HG02943 (cell line): ENCODE results near the gene GTF3C5.
"Not testable (repeated sequence)": the region's sequence is repeated elsewhere in the genome, so short reads cannot be mapped to it uniquely, and the experiment has no call there.

Experiments
- ATAC-seq: cut with Tn5 transposase; IDR thresholded peaks from one replicate; pipeline ENCODE4 v1.9.1; 2021; ENCODE audit warnings: mild to moderate bottlenecking, low read depth, moderate library complexity; ENCODE audit not compliant: unreplicated experiment

GTF3C5 gene

DNA sequence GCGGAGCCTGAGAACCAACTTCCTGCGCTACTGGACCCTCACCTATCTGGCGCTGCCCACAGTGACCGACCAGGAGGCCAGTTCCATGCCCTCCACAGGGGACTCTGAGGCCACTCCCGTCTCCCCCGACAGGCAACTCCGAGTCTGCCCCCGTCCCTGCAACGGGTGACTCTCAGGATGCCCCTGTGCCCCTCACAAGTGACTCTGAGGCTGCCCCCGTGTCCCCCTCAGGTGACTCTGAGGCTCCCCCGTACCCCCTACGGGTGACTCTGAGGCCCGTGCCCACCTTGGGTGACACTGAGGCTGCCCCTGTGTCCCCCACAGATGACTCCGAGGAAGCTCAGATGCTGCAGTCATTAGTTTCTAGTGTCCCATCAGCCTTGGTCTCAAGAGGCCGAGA is 56.1 kb downstream of the GTF3C5 start:
- no peak for ATAC-seq

DNA sequence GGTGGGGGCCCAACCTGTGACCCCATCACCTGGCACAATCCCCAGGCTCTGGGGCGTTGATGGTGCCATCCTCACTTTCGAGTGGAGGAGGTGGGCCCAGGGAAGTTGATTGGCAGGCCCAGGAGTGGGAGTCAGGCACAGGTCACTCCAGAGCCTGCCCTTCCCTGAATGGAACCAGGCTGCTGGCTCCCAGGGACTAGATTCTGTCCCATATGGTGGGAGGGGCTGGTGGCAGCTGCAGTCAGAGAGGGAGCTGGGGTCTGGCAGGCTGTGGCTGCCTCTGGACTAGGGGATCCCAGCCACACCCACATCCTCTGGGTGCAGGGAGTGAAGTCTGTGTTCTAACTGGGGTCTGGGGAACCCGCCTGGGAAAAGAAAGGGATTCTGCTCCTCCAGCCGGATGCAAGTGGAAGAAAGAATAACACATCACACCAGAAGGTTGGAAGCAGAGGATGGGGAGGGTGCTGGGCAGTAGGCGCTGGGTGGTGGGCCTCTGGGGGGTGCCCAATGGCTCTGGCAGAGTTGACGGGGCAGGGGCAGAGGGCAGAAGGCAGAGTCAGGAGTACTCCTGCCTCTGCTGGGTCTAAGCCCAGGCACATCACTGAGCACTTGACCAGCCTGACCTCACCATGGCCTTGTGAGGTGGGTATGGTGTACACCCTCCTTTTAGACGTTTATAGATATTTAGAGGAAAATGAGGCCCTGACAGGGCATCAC is 56.8 kb downstream of the GTF3C5 start:
- no peak for ATAC-seq

DNA sequence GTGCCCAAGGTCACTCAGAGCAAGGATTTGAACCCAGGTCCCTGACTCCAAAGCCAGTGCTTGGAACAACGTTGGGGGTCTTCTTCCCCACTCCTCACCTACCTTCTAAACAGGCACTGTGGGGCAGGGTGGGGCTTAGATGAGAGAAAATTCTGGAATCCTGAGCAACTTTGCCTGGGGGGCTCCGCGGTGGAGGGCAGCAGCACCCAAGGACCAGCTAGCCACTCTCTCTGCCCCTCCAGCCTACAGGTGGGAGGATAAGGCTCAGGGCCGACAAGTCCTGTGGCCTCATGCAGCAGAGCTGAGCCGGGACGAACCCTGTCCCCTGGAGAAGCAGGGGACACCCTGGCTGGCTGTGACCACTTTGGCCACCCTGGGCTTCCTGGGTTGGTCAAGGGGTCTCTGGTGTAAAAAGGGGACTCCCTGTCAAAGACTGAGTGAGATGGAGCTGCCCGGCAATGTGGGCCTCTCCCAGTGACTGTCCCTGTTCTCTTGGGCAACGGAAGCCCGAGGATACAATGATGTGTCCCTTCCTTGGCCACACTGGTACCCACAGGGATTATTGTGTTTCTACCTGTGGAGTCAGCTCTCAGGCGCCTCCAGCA is 57.5 kb downstream of the GTF3C5 start:
- no peak for ATAC-seq

DNA sequence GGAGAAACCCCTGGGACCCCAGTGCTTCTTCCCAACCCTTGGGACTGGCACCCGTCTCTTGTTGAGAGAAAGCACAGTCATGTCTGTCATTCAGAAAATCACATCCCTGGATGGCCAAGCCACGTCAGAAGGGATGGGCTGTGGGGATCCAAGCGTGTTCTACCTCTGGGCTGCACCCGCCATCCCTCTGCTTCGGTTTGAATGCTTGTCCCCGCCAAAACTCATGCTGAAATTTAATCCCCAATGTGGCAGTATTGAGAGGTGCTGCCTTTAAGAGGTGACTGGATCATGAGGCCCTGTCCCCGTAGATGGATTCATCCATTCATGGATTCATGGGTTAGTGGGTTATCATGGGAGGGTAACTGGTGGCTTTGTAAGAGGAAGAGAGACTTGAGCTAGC is 58.0 kb downstream of the GTF3C5 start:
- no peak for ATAC-seq

DNA sequence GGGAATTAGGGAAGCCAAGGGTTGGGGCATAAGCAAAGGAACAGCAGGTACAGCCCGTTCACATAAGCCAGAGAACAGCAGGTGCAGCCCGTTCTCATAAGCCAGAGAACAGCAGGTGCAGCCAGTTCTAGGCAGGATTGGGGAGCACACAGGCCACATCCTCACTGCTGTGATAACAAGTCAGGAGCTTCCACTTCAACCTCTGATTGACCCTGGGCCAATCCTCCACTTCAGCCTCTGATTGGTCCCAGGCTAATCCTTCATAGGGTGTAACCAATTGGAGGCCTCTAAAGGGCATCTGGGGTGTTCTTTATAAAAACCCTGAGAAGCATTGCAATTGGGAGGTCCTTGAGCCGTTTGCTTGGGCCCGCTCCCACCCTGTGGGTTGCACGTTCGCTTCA is 58.5 kb downstream of the GTF3C5 start:
- no peak for ATAC-seq

DNA sequence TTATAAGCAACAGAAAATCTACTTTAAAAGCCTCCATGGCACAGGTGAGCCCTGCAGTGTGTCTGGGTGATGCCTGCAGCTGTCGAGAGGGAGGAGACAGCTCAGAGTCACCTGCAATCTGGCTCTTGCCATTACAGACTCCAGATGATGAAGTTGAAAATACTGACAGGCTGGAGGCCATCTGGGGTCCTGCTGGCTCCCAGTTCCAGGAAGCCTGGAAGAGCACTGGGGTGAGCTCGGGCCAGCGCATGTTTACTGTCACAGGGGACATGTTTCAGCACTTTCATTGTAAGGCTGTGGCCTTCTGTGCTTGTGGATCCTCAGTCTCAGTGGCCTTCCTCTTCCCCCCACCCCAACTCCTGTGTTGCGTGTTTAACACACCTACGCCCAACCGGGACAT is 59.4 kb downstream of the GTF3C5 start:
- ATAC-seq, result no peak

DNA sequence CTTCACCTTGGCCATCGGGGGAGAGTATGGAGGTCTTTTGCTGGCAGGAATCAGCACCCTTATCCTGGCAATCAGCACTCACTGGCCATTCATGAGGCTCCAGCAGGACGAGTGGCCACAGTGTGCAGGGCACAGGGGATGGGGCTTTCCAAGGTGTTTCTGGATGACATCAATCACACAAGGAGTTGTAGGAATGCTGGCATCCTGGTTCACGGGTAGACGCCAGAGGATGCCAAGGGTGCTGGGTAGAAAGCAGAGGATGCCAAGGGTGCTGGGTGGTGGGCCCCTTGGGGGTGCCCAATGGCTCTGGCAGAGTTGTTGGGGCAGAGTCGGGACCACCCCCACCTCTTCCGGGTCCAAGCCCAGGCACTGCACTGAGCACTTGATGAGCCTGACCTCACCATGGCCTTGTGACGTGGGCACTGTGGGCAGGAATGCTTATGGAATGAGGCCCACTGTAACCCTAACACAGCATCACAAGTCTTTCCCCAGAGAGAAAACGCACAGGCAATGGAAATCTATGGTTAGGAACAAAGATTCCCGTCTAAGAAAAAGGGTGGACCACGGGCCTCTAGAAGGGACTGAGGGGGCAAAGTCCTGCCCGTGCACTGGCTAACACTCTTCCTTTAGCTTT is 60.1 kb downstream of the GTF3C5 start:
- ATAC-seq, result no peak

DNA sequence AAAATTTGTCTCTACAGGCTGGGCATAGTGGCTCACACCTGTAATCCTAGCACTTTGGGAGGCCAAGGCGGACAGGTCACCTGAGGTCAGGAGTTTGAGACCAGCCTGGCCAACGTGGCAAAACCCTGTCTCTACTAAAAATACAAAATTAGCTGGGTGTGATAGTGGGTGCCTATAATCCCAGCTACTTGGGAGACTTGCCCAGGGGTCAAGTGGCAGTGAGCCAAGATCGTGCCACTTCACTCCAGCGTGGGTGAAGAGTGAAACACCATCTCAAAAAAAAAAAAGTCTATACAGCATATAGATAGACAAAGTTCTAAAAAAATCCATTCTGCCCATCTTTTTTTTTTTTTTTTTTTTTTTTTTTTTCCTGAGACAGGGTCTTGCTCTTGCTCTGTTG is 63.6 kb downstream of the GTF3C5 start:
- not testable (repeated sequence) for ATAC-seq

DNA sequence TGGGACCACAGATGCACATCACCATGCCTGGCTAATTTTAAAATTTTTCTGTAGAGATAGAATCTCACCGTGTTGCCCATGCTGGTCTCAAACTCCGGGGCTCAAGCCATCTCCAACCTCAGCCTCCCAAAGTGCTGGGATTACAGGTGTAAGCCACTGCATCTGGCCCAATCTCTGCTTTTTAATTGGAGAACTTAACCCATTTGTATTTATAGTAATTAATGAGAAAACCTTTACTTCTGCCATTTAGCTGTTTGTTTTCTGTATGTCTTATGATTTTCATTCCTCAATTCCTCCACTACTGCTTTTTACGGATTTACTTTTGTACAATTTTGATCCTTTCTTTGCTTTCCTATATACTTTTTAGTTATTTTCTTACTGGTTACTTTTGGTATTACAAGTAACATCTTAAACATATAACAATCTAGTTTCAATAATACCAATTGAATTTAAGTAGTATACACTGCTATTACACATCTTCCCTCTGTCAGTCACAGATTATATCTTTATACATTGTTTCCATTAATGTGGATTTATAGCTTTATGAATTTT is 64.1 kb downstream of the GTF3C5 start:
- ATAC-seq, result no peak

DNA sequence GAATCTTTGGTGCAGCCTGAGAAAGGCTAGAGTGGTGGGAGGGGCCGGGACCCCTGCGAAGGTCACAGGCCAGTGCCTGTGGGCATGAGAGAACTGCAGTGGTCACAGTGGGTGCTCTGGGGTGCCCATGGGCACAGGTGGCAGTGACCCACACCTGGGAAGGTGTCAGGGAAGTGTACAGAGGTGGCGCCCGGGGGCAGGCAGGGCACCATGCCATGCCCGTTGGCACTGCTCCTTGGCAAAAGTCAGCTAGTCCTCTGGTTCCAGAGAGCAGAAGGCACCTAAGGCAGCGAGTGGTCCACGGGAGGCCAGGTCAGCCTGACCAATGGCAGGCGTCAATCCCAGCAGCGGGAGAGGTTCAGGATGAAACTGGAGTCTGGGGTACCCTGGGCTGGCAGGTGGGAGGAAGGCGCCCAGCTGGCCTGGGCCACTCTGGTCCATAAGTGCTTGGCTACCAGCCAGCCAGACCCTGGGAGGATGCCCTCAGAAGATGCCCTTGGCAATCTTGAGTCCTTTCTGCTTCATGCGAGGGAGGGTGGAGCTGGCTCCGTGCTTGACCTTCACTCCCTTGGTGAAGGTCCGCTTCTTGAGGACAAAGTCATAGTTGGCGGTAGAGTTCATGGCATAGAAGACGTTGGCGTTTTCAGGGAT is 67.4 kb downstream of the GTF3C5 start:
- no peak for ATAC-seq

DNA sequence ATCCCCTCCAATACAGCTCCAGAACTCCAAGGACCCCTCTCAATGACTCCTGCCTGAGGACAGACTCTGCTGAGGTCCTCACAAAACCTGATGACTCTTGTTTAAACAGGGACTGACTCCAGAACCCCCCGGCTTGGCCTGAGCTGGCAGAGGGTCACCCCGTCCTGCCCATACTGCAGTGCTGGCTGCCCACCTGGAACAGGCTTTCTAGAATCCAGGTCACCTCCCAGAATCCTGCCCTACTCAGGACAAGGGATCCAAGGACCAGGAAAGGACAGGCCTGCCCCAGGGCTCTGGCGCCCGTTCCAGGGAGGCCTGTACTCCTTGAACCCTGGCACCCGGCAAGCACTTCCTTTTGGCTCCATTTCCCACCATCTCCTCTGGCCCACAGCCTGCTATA is 68.1 kb downstream of the GTF3C5 start:
- no peak for ATAC-seq

DNA sequence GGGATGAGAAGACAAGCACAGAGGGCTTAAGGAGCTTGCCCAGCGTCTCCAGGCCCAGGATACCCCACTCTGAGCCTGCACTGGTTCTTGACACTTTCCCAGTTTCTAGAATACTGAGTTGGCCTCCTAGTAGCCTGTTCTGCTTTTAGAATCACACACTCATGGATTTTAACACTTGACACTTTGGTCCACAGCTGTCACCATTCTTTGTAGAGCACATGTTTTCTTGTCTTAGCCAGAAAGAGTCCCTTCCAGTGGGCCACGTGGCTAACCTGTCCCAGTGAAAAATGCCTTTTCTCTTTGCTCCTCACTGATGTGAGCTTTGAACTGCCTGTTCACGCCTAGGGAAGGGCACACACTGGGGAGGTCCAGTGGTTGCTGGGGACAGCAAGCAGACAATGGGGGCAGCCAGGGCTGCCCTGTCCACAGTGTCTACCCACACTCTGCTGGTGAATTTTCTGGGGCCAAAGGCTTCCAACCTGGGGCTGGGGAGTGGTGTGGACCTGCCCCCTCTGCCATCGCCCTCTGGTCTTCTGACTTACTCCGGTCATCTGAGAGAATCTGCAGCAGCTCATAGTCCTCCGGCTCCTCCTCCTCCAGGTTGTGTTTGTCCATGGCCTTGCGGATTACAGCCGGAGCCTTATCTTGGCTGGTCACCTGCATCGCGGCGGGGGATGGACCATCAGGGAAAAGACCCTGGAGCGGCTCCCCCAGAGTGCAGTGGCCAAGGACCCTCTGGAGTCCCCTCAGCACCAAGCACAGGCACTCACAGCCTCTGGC is 69.1 kb downstream of the GTF3C5 start:
- no peak for ATAC-seq

DNA sequence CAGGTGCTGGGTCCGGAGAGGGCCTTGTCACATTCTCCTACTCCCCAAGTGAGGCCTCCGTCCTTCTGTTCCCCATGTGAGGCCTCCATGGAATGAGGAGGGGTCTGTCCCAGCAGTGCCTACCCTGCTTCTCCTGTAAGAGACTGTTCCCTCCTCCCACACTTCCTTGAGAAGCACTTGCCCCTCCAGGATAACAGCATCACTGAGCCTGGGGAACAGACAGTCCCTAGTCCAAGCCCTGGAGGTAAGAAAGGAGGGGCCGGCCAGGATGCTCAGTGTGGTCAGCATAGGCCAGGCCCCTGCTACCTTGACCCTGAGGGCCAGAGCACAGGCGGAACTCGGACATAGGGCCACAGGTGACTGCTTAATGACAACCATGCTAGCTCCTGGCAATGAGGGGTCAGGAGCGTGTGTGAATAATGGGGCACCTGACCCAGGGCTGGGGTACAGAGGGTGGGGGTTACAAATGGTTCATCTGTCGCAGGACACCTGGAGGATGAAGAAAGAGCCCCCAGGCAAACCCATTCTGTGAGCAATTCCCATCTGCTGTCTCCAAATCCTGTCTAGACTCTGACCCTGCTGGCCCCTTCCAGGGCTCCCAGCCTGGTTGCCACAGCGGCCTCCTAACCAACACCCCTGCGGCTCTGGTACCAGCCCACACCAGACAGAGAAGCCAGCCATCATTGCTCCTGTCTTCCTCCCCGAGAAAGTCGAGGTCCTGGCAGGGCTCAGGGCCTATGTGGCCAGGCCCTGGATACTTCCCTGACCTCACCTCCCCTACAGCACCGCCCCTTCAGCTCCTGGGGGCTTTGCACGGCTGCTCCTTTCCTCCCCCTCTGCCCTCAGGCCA is 69.9 kb downstream of the GTF3C5 start:
- no peak for ATAC-seq

DNA sequence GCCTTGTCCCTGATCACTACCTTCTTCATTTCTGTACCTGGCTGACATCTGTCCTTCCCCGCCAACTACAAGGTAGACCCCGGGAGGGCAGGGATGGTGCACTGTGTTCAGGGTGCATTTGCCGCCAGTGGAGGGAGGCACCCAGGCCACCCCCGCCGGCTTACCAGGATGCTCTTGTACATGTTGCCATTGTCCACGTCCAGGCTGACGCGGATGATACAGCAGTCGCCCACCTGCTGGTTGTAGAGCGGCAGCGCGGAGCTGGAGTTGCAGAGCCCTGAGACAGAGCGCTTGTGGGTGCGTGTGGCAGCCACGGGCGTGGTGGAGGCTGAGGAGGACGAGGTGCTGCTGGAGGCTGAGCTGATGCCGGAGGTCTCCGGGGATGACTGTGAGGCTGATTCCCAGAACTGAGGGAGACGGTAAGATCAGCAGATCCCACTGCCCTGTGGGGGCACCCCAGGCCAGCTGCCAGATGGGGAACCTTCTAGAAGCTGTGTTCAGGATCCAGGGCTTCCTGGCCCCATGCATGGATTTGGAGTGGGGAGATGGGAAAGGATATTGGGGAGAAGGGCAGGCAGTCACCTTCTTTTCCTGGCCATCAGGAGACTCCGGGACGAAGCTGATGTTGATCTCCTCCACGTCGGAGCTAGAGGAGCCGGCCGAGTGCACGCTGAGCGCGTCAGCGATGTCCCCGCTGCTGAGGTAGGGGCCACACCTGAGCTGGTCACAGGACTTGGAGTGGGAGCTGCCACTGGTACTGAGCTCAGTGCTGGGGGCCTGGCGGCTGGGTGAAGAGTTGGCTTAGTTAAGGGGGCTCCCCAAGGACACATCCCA is 70.8 kb downstream of the GTF3C5 start:
- no peak for ATAC-seq

DNA sequence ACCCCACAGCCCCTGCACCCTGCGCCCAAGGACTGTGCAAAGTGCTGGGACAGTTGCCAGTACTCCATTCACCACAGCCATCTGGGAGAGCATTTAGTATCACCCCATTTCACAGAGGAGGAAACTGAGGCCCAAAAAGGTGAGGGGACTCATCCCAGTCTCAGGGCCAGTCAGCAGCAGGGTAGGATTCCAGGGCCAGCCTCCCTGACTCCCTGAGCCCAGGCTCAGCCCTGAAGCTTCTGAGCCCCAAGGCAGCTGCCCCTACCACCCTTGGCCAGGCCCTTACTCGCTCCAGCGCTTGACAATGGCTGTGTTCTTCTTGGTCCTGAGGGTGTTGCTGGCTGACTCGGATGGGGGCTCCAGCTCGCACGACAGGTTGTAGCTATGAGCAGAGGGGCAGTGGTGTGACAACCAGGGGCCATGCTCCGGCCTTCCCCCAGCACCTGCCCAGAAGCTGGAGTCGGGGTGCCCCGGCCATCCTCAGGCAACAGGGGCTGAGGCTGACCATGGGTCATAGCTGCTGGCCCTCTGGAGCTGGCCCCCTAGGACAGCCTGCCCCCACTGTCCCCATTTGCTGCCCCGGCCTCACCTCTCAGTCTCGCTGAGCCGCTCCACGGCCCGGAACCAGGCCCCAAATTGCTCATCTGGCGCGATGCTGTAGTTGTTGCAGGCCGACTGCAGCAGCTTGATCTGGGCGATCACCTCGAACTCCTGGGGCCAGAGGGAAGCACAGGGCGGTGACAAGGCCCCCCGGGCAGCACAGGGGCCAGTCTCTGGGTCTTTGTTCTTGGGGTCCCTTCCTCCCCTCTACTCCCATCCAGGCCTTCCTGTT is 71.6 kb downstream of the GTF3C5 start:
- ATAC-seq, result no peak

DNA sequence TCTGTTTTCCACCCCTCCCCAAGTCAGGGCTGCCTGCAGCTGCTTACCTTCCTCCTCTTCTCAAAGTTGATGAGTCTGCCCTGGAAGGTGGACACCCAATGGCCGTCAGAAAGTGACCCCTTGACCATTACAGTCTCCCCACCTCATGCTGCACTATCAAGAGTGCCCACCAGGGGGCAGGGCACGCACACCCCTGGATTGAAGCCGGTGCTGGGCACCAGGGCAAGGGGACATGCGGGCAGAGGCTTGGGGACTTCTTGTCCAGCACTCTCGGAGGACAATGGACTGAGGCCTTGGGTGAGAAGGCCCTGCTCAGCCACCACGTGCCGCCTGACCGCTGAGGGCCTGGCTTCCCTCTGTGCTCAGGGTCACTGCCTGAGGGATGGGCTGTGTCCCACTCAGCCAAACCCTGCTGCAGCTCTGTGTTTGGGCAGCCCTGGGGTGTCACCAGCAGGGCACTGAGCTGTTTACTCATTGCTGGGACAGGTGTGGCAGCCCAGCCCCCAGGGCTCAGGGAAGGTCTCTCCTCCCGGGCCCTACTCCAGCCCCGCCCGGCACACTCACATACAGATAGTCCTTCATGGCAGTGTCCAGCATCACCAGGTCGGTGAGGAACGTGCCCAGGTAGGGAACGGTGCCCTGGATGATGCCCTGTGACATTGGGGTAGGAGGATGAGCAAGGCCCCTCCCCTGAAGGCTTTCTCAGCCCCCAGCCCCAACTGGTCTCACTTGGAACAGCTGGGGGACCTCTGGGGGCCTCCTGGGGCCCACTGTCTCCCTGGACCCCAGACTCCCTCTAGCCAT is 72.6 kb downstream of the GTF3C5 start:
- no peak for ATAC-seq

DNA sequence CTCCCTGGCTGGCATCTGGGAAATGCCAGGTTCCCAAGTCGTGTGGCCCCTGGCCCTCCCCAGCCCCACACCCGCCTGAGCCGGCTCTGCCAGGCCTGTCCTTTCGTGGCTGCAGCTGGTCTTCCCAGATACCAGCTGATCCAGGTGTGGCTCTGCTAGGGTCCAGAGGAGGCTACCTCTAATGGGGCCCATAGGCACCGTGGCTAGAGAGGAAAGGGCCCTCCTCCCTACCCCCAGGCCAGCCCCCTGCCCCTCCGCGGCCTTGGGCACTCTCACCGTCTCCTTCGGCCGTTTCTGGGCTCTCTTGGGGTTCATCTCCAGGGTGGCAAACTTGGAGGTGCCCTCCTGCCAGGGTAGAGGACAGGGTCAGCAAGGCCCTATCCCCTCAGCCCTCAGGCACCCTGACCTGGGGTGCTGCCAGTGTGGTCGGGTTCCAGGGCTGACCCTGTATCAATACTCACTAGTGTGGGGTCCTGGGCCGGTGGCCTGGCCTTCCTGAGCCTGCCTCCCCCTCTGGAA is 73.2 kb downstream of the GTF3C5 start:
- ATAC-seq, result no peak
